GM18909 (cell line): ENCODE measurements around the gene EIF2S1.
"Not testable (repeated sequence)": the region's sequence is repeated elsewhere in the genome, so short reads cannot be mapped to it uniquely, and the experiment has no call there.

Experiments used
- ATAC-seq: cut with Tn5 transposase; IDR thresholded peaks from one replicate; pipeline ENCODE4 v1.9.1; 2021; ENCODE audit warnings: mild to moderate bottlenecking; ENCODE audit not compliant: unreplicated experiment, poor library complexity

EIF2S1 gene

GRCh38 chr14:67371247-67372148 is 11.4 kb downstream of the EIF2S1 start:
- ATAC-seq = no peak

GRCh38 chr14:67372833-67373232 is 12.7 kb downstream of the EIF2S1 start:
- ATAC-seq = no peak

- no peak for ATAC-seq
These were observed 13.2 kb downstream of the EIF2S1 start for GRCh38 chr14:67373347-67373746.

- ATAC-seq = no peak
These were observed 17.8 kb downstream of the EIF2S1 start for GRCh38 chr14:67377916-67378315.

- no peak for ATAC-seq
These were observed 25.0 kb downstream of the EIF2S1 start for GRCh38 chr14:67385120-67385519.

- no peak for ATAC-seq
These were observed 25.5 kb downstream of the EIF2S1 start for GRCh38 chr14:67385618-67386017.

GRCh38 chr14:67387195-67387594 is 27.1 kb downstream of the EIF2S1 start:
- ATAC-seq = no peak

GRCh38 chr14:67389275-67389674 is 29.1 kb downstream of the EIF2S1 start:
- no peak for ATAC-seq

GRCh38 chr14:67389811-67390534 is 29.8 kb downstream of the EIF2S1 start:
- ATAC-seq = no peak

- no peak for ATAC-seq
These were observed 31.1 kb downstream of the EIF2S1 start for GRCh38 chr14:67391268-67391667.

- no peak for ATAC-seq
These were observed 32.0 kb downstream of the EIF2S1 start for GRCh38 chr14:67392123-67392522.

GRCh38 chr14:67392800-67393199 is 32.7 kb downstream of the EIF2S1 start:
- ATAC-seq = no peak

GRCh38 chr14:67393689-67394088 is 33.6 kb downstream of the EIF2S1 start:
- no peak for ATAC-seq

GRCh38 chr14:67395086-67395875 is 35.2 kb downstream of the EIF2S1 start:
- ATAC-seq = no peak

GRCh38 chr14:67395876-67396189 is 35.7 kb downstream of the EIF2S1 start:
- ATAC-seq = no peak

GRCh38 chr14:67396381-67396970 is 36.3 kb downstream of the EIF2S1 start:
- ATAC-seq = no peak

GRCh38 chr14:67397536-67397935 is 37.4 kb downstream of the EIF2S1 start:
- ATAC-seq = no peak

- ATAC-seq = no peak
These were observed 40.3 kb downstream of the EIF2S1 start for GRCh38 chr14:67400434-67400833.

GRCh38 chr14:67405771-67406170 is 45.6 kb downstream of the EIF2S1 start:
- no peak for ATAC-seq

- not testable (repeated sequence) for ATAC-seq
These were observed 48.1 kb downstream of the EIF2S1 start for GRCh38 chr14:67408122-67408801.
